GM12878 (cell line): ENCODE data around the gene PCCA. TPM values are rescaled to one million over a fixed set of nuclear protein-coding genes. Genes with fewer than 3 reads are reported as not detected.

ENCODE experiments used
- ATAC-seq: fragments of 200-7000 bp; cut with Tn5 transposase; 3 replicates; pipeline ENCODE4 v1.9.1; 2020; ENCODE audit warnings: mild to moderate bottlenecking, moderate library complexity
- BruUV-seq: library from RNA; stranded (reverse); fragments of 400-500 nt; replicated peaks from 2 replicates; lab custom pipeline; 2021; lab: Mats Ljungman, UMichigan
- CTCF ChIA-PET: fragments of 300-600 bp; sonication (Branson Sonifier 250); formaldehyde crosslinking; extraction: SDS; loops from one replicate; lab custom pipeline; 2021; ENCODE audit warnings: inconsistent platforms; lab: Yijun Ruan, JAX
- POLR2A ChIA-PET: fragments of 350-600 bp; formaldehyde crosslinking; extraction: SDS; loops from one replicate; lab custom pipeline; 2021; ENCODE audit warnings: inconsistent platforms; lab: Charles Lee
- RAD21 ChIA-PET: fragments of 300-600 bp; sonication (Branson Sonifier 250); formaldehyde crosslinking; loops from one replicate; lab custom pipeline; 2023; ENCODE audit warnings: antibody characterized with exemption; ENCODE audit not compliant: unreplicated experiment; lab: Charles Lee
- SMC1A ChIA-PET: fragments of 300-600 bp; sonication (Branson Sonifier 250); formaldehyde crosslinking; loops from one replicate; lab custom pipeline; 2023; ENCODE audit not compliant: unreplicated experiment, uncharacterized antibody; lab: Charles Lee
- DNase-seq: peaks from one replicate; pipeline ENCODE4 v3.0.0-alpha.2; 2011; ENCODE audit warnings: low read depth, low spot score
- FAIRE-seq: peaks from 3 replicates; lab custom pipeline; 2011; peaks lifted over from hg19 to GRCh38; lab: Jason Lieb, UNC
- H2AFZ ChIP-seq: 2 replicates; pipeline ENCODE4 v1.6.0; 2011; ENCODE audit warnings: low read depth, low read length, control low read depth; ENCODE audit not compliant: control insufficient read depth
- H3K27ac ChIP-seq: 2 replicates; pipeline ENCODE4 v1.5.1; 2011; ENCODE audit warnings: control low read depth; ENCODE audit not compliant: control insufficient read depth, insufficient read depth
- H3K27me3 ChIP-seq, 2 experiments: replicated peaks in 1 of 2; 2 replicates each; pipeline versions ENCODE4 v1.6.0 to v1.6.1; 2011; ENCODE audit warnings: low read length in 1 of 2; ENCODE audit not compliant: control insufficient read depth in 2 of 2, insufficient read depth in 2 of 2
- H3K36me3 ChIP-seq, 2 experiments: 2 replicates each; pipeline ENCODE4 v1.5.1; 2011; ENCODE audit warnings: low read length in 1 of 2; ENCODE audit not compliant: control insufficient read depth in 2 of 2, insufficient read depth in 2 of 2
- H3K4me1 ChIP-seq: 2 replicates; pipeline ENCODE4 v1.6.1; 2011; ENCODE audit warnings: mild to moderate bottlenecking, low read length, moderate library complexity, mixed read lengths; ENCODE audit not compliant: control insufficient read depth, insufficient read depth
- H3K4me2 ChIP-seq: 2 replicates; pipeline ENCODE4 v1.6.0; 2011; ENCODE audit warnings: control low read depth; ENCODE audit not compliant: control insufficient read depth, insufficient read depth
- H3K4me3 ChIP-seq: fragments of 200-600 bp; sonication (generic); 2 replicates; pipeline ENCODE4 v1.5.1; 2016
- H3K79me2 ChIP-seq: 2 replicates; pipeline ENCODE4 v1.6.0; 2011; ENCODE audit warnings: low read length; ENCODE audit not compliant: control insufficient read depth, insufficient read depth
- H3K9ac ChIP-seq: 2 replicates; pipeline ENCODE4 v1.8.0; 2011; ENCODE audit warnings: low read length, control low read depth, mixed read lengths; ENCODE audit not compliant: control insufficient read depth, insufficient read depth
- H3K9me3 ChIP-seq: replicated peaks from 3 replicates; pipeline ENCODE4 v1.5.1; 2011; ENCODE audit warnings: mild to moderate bottlenecking, low read length; ENCODE audit not compliant: control insufficient read depth, insufficient read depth
- H4K20me1 ChIP-seq: 2 replicates; pipeline ENCODE4 v1.6.0; 2011; ENCODE audit not compliant: control insufficient read depth, insufficient read depth
- ASH2L ChIP-seq: fragments of 300-600, 200-600 bp; sonication (generic); IDR thresholded peaks from 2 replicates; pipeline ENCODE4 v1.6.1; 2017; ENCODE audit warnings: low read depth, mild to moderate bottlenecking, borderline replicate concordance
- CBX5 ChIP-seq: sonication (generic); IDR thresholded peaks from 2 replicates; pipeline ENCODE4 v1.6.1; 2016; ENCODE audit warnings: low read depth, moderate library complexity, mild to moderate bottlenecking, inconsistent platforms
- FOXK2 ChIP-seq: fragments of 450-650 bp; IDR thresholded peaks from 2 replicates; pipeline ENCODE4 v1.6.1; 2017; ENCODE audit warnings: mild to moderate bottlenecking, moderate library complexity
- FOXM1 ChIP-seq: IDR thresholded peaks from 2 replicates; pipeline ENCODE4 v1.6.1; 2012; ENCODE audit warnings: low read depth, mild to moderate bottlenecking, inconsistent platforms, low read length, moderate library complexity
- HSF1 ChIP-seq: fragments of 150-350 bp; IDR thresholded peaks from 2 replicates; pipeline ENCODE4 v1.6.1; 2014; ENCODE audit warnings: mild to moderate bottlenecking, low read depth, low read length
- MEF2B ChIP-seq: fragments of 450-650 bp; IDR thresholded peaks from 2 replicates; pipeline ENCODE4 v1.6.1; 2018; ENCODE audit warnings: mild to moderate bottlenecking, moderate library complexity; ENCODE audit not compliant: partially characterized antibody, poor library complexity, severe bottlenecking
- NFIC ChIP-seq: IDR thresholded peaks from 2 replicates; pipeline ENCODE4 v1.6.1; 2012; ENCODE audit warnings: low read depth, mild to moderate bottlenecking, inconsistent platforms, low read length, moderate library complexity
- NR2C2 ChIP-seq: IDR thresholded peaks from 2 replicates; pipeline ENCODE4 v1.6.1; 2011; ENCODE audit warnings: borderline replicate concordance, low read depth; ENCODE audit not compliant: control insufficient read depth, insufficient read length
- PAX5 ChIP-seq: IDR thresholded peaks from 2 replicates; pipeline ENCODE4 v1.6.1; 2011; ENCODE audit warnings: low read depth, low read length, borderline replicate concordance
- RCOR1 ChIP-seq: conservative IDR thresholded peaks from 2 replicates; pipeline ENCODE4 v1.6.1; 2012; ENCODE audit warnings: low read depth, low read length, improper control_type of control experiment
- ZNF24 ChIP-seq: fragments of 450-650 bp; IDR thresholded peaks from 2 replicates; pipeline ENCODE4 v1.6.1; 2017; ENCODE audit warnings: antibody characterized with exemption, mild to moderate bottlenecking
- WGBS: methylation state at CpG from one replicate; pipeline ENCODE4 v1.1.6; 2016; ENCODE audit warnings: low lambda C conversion rate; ENCODE audit not compliant: insufficient replicate concordance, insufficient coverage; ENCODE audit errors: missing lambda C conversion rate; 5-methylcytosine and 5-hydroxymethylcytosine counted together
- in situ Hi-C: fragments of 300-500 bp; cut with MboI; formaldehyde crosslinking; loops from 9 replicates; pipeline ENCODE4 v1.14.3; 2018; ENCODE audit warnings: mixed read lengths
- intact Hi-C: fragments of 100-400 bp; cut with micrococcal nuclease; formaldehyde crosslinking; loops from one replicate; pipeline ENCODE4 v1.14.2; 2022; ENCODE audit not compliant: unreplicated experiment
- polyA plus RNA-seq, 11 experiments: library from polyadenylated mRNA; depleted of rRNA in 4 of 11; unstranded in 6 of 11; stranded (reverse) in 5 of 11; fragments of >200 nt; fragmentation: Nextera tagmentation in 4 of 11; fragmentation: Illumina TruSeq in 1 of 11; extraction: Ambion mirVana in 4 of 11; extraction: Trizol in 1 of 11; gene quantifications; 1 replicate in 1 of 11; 2 replicates in 10 of 11; pipeline versions ENCODE4 v1.2.1 to v1.2.3, GENCODE V29; 2011 to 2016; ENCODE audit warnings: inconsistent platforms in 2 of 11, missing spikeins in 2 of 11, low read depth in 1 of 11
- total RNA-seq, 4 experiments: library from RNA; depleted of rRNA in 3 of 4; stranded (reverse); fragments of >200 nt in 3 of 4; fragmentation: Illumina TruSeq in 1 of 4; extraction: Trizol in 1 of 4; gene quantifications; 2 replicates each; pipeline versions ENCODE4 v1.2.1 to v1.2.3, GENCODE V29; 2013 to 2021
- TF ChIP-seq, protein P1 (sequence below): fragments of 450-650 bp; formaldehyde crosslinking; IDR thresholded peaks from 2 replicates; pipeline ENCODE4 v1.5.0; 2022; ENCODE audit warnings: mild to moderate bottlenecking, missing genetic modification characterization

The PCCA gene
- total and polyA plus RNA-seq, 10 of the 15 experiments (the other 5 are each of a cell fraction or from before 2014, with no cell fraction given): 5.9 to 18.2 (median 12.4) TPM

GRCh38 chr13:100290165-100290801, 201.4 kb downstream of the PCCA start:
- Histone ChIP-seq H4K20me1 (no peaks in the 10 kb centered on the region), H3K79me2 (no peaks in the 10 kb centered on the region), H3K27ac (no peak overlapping the region), H3K4me3 (no peak overlapping the region), H3K4me1 (no peaks in the 10 kb centered on the region), H3K27me3 (no peaks in the 10 kb centered on the region), H3K9me3 (no peaks in the 10 kb centered on the region), H2AFZ (no peak overlapping the region), H3K9ac (no peak overlapping the region), H3K4me2 (no peak overlapping the region), H3K36me3 (no peaks in the 10 kb centered on the region)
- ChIA-PET RAD21 (no interaction called here), POLR2A (no interaction called here), CTCF (interaction anchor here (0.7 to 0.9 kb wide), 3 partner anchors 10 to 389 kb away, joined by 3 read pairs; no protein-coding TSS in a partner anchor), SMC1A (interaction anchor here (1.1 kb wide), 1 partner anchor 23 kb away, joined by 4 read pairs; no protein-coding TSS in a partner anchor)
- in situ Hi-C loops: no loop called here
- intact Hi-C loops: no loop called here
- no peak for TF ChIP-seq CBX5
- TF ChIP-seq, protein P1, sequence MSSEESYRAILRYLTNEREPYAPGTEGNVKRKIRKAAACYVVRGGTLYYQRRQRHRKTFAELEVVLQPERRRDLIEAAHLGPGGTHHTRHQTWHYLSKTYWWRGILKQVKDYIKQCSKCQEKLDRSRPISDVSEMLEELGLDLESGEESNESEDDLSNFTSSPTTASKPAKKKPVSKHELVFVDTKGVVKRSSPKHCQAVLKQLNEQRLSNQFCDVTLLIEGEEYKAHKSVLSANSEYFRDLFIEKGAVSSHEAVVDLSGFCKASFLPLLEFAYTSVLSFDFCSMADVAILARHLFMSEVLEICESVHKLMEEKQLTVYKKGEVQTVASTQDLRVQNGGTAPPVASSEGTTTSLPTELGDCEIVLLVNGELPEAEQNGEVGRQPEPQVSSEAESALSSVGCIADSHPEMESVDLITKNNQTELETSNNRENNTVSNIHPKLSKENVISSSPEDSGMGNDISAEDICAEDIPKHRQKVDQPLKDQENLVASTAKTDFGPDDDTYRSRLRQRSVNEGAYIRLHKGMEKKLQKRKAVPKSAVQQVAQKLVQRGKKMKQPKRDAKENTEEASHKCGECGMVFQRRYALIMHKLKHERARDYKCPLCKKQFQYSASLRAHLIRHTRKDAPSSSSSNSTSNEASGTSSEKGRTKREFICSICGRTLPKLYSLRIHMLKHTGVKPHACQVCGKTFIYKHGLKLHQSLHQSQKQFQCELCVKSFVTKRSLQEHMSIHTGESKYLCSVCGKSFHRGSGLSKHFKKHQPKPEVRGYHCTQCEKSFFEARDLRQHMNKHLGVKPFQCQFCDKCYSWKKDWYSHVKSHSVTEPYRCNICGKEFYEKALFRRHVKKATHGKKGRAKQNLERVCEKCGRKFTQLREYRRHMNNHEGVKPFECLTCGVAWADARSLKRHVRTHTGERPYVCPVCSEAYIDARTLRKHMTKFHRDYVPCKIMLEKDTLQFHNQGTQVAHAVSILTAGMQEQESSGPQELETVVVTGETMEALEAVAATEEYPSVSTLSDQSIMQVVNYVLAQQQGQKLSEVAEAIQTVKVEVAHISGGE (CRISPR knock-in tag): no peak
- TF ChIP-seq NFIC: no peak
- no peak for TF ChIP-seq ZNF24
- TF ChIP-seq RCOR1: no peak
- TF ChIP-seq HSF1: no peak
- TF ChIP-seq PAX5: no peak
- no peak for TF ChIP-seq ASH2L
- TF ChIP-seq MEF2B: no peak
- TF ChIP-seq FOXK2: no peak
- TF ChIP-seq FOXM1: no peak
- TF ChIP-seq NR2C2: no peak
- ATAC-seq: no peak
- BruUV-seq: no TSS peak
- no peak for FAIRE-seq
- WGBS: 92% methylated on average over 4 of the region's 4 CpGs
- DNase-seq: no peak
